ENCODE results near the gene EMID1.

EMID1 gene

DNA sequence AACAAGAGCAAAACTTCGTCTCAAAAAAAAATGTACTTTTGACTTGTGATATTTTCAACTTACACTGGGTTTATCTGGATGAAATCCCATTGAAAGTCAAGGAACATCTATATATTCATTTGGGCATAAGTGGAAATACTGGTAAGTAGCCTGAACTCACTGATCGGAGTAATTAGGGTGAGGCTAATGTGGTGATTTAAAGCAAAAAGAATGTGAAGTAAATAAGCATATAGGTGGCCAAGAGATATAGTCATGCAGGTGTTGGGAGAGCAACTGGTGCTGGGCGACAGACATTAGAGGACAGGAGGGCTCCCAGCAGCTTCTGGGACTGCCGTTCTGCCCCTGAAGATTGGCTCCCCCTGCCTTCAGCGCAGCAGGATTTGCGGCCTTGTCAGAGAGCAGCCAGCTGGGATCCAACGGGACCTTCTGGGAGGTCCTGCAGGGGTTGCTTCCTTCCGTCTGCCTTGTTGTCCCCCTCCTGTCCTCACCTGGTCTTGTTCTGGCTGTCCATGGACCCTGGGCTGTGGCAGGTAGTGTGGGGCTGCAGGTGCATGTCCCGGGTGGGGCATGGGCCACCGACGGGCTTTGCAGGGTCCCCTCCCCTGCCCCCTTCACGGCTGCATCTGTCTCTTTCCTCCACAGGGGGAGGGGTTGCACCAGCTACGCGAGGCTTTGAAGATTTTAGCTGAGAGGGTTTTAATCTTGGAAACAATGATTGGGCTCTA, 48.0 kb downstream of the EMID1 start:
- H3K36me3 ChIP-seq (ENCODE audit: insufficient read depth, low read length) = peaks cover 30% of the 10 kb centered on the region

DNA sequence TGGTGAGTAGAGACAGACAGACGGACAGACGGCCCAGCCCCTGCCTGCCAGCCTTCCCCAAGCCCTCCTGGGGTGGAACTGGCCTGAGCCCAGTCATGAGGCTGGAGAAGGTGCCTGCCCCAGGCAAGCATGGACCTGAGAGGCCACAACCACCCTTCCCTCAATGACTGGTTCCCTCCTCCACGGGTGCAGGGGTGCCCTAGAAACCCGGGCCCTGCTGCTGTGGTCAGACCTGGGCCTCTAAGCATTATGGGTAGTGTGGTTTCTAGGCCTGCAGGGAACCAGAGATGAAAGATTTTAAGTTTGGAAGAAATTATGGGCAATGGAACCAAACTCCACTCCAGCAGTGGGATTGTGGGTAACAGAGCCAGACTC, 48.6 kb downstream of the EMID1 start:
- Histone ChIP-seq H3K27ac (ENCODE audit: low read length) (no peak overlapping the region), H2AFZ (ENCODE audit: low read depth, low read length) (no peak overlapping the region), H3K36me3 (ENCODE audit: insufficient read depth, low read length) (peaks cover 35% of the 10 kb centered on the region), H3K27me3 (ENCODE audit: insufficient read depth, low read length, poor library complexity) (no peaks in the 10 kb centered on the region), H3K9ac (ENCODE audit: low read depth, low read length) (no peak overlapping the region), H3K4me2 (ENCODE audit: insufficient read depth, low read length) (no peak overlapping the region), H3K4me1 (ENCODE audit: insufficient read depth, low read length) (peaks cover 9% of the 10 kb centered on the region; the same call in 1 of the 2 replicates), H3K9me3 (ENCODE audit: insufficient read depth, low read length, severe bottlenecking) (no peaks in the 10 kb centered on the region), H3K79me2 (ENCODE audit: insufficient read depth, low read length) (no peaks in the 10 kb centered on the region), H4K20me1 (ENCODE audit: insufficient read depth, low read length) (peaks cover 3% of the 10 kb centered on the region), H3K4me3 (ENCODE audit: low read depth in 1 of 2, low read length in 2 of 2) (no peak overlapping the region)
- TF ChIP-seq, protein P1, sequence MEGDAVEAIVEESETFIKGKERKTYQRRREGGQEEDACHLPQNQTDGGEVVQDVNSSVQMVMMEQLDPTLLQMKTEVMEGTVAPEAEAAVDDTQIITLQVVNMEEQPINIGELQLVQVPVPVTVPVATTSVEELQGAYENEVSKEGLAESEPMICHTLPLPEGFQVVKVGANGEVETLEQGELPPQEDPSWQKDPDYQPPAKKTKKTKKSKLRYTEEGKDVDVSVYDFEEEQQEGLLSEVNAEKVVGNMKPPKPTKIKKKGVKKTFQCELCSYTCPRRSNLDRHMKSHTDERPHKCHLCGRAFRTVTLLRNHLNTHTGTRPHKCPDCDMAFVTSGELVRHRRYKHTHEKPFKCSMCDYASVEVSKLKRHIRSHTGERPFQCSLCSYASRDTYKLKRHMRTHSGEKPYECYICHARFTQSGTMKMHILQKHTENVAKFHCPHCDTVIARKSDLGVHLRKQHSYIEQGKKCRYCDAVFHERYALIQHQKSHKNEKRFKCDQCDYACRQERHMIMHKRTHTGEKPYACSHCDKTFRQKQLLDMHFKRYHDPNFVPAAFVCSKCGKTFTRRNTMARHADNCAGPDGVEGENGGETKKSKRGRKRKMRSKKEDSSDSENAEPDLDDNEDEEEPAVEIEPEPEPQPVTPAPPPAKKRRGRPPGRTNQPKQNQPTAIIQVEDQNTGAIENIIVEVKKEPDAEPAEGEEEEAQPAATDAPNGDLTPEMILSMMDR (IDR thresholded peaks at IDR 0.05; ENCODE audit: borderline replicate concordance, extremely low read depth, low read length, poor library complexity, severe bottlenecking) = no peak
- no peak for TF ChIP-seq EZH2 (IDR thresholded peaks at IDR 0.05; ENCODE audit: borderline replicate concordance, low read depth, low read length, severe bottlenecking)
- peak; percentile 65 for ATAC-seq (ENCODE audit: insufficient read depth, low read depth)
- peak; percentile 47 for DNase-seq

More for the DNA sequence above, 48.0 kb downstream of the EMID1 start:
- Histone ChIP-seq H3K4me2 (ENCODE audit: insufficient read depth, low read length) (no peak overlapping the region), H3K4me1 (ENCODE audit: insufficient read depth, low read length) (peaks cover 9% of the 10 kb centered on the region; the same call in 1 of the 2 replicates), H3K79me2 (ENCODE audit: insufficient read depth, low read length) (no peaks in the 10 kb centered on the region), H2AFZ (ENCODE audit: low read depth, low read length) (no peak overlapping the region), H3K9ac (ENCODE audit: low read depth, low read length) (no peak overlapping the region), H3K9me3 (ENCODE audit: insufficient read depth, low read length, severe bottlenecking) (no peaks in the 10 kb centered on the region), H3K4me3 (ENCODE audit: low read depth in 1 of 2, low read length in 2 of 2) (no peak overlapping the region), H4K20me1 (ENCODE audit: insufficient read depth, low read length) (no peaks in the 10 kb centered on the region; the same call in 1 of the 2 replicates), H3K27me3 (ENCODE audit: insufficient read depth, low read length, poor library complexity) (no peaks in the 10 kb centered on the region), H3K27ac (ENCODE audit: low read length) (no peak overlapping the region)
- no peak for DNase-seq
- TF ChIP-seq EZH2 (IDR thresholded peaks at IDR 0.05; ENCODE audit: borderline replicate concordance, low read depth, low read length, severe bottlenecking) = no peak
- TF ChIP-seq, protein P1 (IDR thresholded peaks at IDR 0.05; ENCODE audit: borderline replicate concordance, extremely low read depth, low read length, poor library complexity, severe bottlenecking) = no peak
- no peak for ATAC-seq (ENCODE audit: insufficient read depth, low read depth)

DNA sequence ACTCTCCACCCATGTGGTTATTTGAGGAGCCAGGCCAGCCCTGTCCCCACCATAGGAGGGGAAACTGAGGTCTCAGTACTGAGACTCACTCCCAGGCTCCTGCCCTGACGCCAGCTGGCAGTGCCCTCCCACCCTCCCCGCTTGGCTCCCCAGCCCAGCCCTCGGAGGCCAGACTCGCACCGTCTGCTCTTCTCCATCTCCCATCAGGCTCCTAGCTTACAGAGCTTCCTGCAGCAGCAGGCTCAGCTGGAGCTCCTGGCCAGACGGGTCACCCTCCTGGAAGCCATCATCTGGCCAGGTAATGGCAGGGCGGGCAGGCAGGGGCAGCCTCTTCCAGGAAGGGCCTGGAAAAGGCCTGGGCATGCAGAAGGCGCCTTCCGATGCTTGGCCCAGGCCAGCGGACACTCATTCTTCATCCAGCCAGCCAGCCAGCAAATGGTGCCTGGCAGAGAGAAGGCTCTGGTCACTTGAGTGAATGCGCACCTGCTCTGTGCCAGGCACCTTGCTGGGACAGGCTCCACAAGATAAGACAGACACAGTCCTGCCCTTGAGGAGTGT, 49.4 kb downstream of the EMID1 start:
- no peak overlapping the region for H3K9ac ChIP-seq (ENCODE audit: low read depth, low read length)
- no peak overlapping the region for H3K27ac ChIP-seq (ENCODE audit: low read length)
- H3K27me3 ChIP-seq (ENCODE audit: insufficient read depth, low read length, poor library complexity) = no peaks in the 10 kb centered on the region
- no peaks in the 10 kb centered on the region for H3K9me3 ChIP-seq (ENCODE audit: insufficient read depth, low read length, severe bottlenecking)
- TF ChIP-seq, protein P1 (IDR thresholded peaks at IDR 0.05; ENCODE audit: borderline replicate concordance, extremely low read depth, low read length, poor library complexity, severe bottlenecking) = no peak
- TF ChIP-seq EZH2 (IDR thresholded peaks at IDR 0.05; ENCODE audit: borderline replicate concordance, low read depth, low read length, severe bottlenecking) = no peak
- H3K4me3 ChIP-seq (ENCODE audit: low read depth in 1 of 2, low read length in 2 of 2) = no peak overlapping the region
- peaks cover 44% of the 10 kb centered on the region for H3K36me3 ChIP-seq (ENCODE audit: insufficient read depth, low read length)
- H4K20me1 ChIP-seq (ENCODE audit: insufficient read depth, low read length) = peaks cover 3% of the 10 kb centered on the region
- DNase-seq (no peak), ATAC-seq (ENCODE audit: insufficient read depth, low read depth) (no peak)
- H2AFZ ChIP-seq (ENCODE audit: low read depth, low read length) = no peak overlapping the region
- no peak overlapping the region for H3K4me2 ChIP-seq (ENCODE audit: insufficient read depth, low read length)
- H3K4me1 ChIP-seq (ENCODE audit: insufficient read depth, low read length) = peaks cover 9% of the 10 kb centered on the region; the same call in 1 of the 2 replicates
- no peaks in the 10 kb centered on the region for H3K79me2 ChIP-seq (ENCODE audit: insufficient read depth, low read length)

All from DND-41 (cell line).